H9 (cell line): Measurements from ENCODE around the gene VWF. TPM values are rescaled to one million over a fixed set of nuclear protein-coding genes. Genes with fewer than 3 reads are reported as not detected.

Experiments used
- DNase-seq: peaks from one replicate; pipeline ENCODE4 v3.0.0-alpha.2; 2017
- H2AFZ ChIP-seq: one replicate; pipeline ENCODE4 v1.6.1; 2013; ENCODE audit warnings: mild to moderate bottlenecking, low read length, control low read depth, moderate library complexity
- H2AK5ac ChIP-seq: 2 replicates; pipeline ENCODE4 v1.6.1; 2013; ENCODE audit warnings: low read length, control low read depth, mixed read lengths; ENCODE audit not compliant: insufficient read length
- H2BK120ac ChIP-seq: one replicate; pipeline ENCODE4 v1.6.1; 2013; ENCODE audit warnings: low read depth, mild to moderate bottlenecking, low read length, control low read depth, inconsistent platforms; ENCODE audit not compliant: poor library complexity, severe bottlenecking
- H2BK12ac ChIP-seq: 2 replicates; pipeline ENCODE4 v1.6.1; 2013; ENCODE audit warnings: low read length, control low read depth, mixed read lengths, low read depth; ENCODE audit not compliant: insufficient read length
- H2BK15ac ChIP-seq: 2 replicates; pipeline ENCODE4 v1.6.1; 2013; ENCODE audit warnings: low read depth, low read length, control low read depth
- H2BK20ac ChIP-seq: one replicate; pipeline ENCODE4 v1.6.1; 2013; ENCODE audit warnings: low read depth, mild to moderate bottlenecking, low read length, control low read depth, inconsistent platforms; ENCODE audit not compliant: poor library complexity, severe bottlenecking
- H2BK5ac ChIP-seq: 2 replicates; pipeline ENCODE4 v1.6.1; 2013; ENCODE audit warnings: low read length, control low read depth, mixed read lengths; ENCODE audit not compliant: insufficient read length
- H3K14ac ChIP-seq: 2 replicates; pipeline ENCODE4 v1.6.1; 2013; ENCODE audit warnings: low read length, control low read depth; ENCODE audit not compliant: insufficient read depth
- H3K18ac ChIP-seq: 2 replicates; pipeline ENCODE4 v1.6.1; 2013; ENCODE audit warnings: low read depth, mild to moderate bottlenecking, mixed read lengths, low read length, control low read depth; ENCODE audit not compliant: insufficient read length
- H3K23ac ChIP-seq: 2 replicates; pipeline ENCODE4 v1.6.1; 2013; ENCODE audit warnings: low read length, control low read depth, mixed read lengths, low read depth; ENCODE audit not compliant: insufficient read length
- H3K23me2 ChIP-seq: 2 replicates; pipeline ENCODE4 v1.6.1; 2013; ENCODE audit warnings: low read depth, mild to moderate bottlenecking, mixed read lengths, low read length, control low read depth; ENCODE audit not compliant: insufficient read length, poor library complexity, severe bottlenecking
- H3K27ac ChIP-seq: 2 replicates; pipeline ENCODE4 v1.5.1; 2013; ENCODE audit warnings: low read length, control low read depth, mixed read lengths, low read depth; ENCODE audit not compliant: insufficient read length
- H3K27me3 ChIP-seq: 2 replicates; pipeline ENCODE4 v1.6.1; 2013; ENCODE audit warnings: low read length, control low read depth, inconsistent platforms; ENCODE audit not compliant: insufficient read depth
- H3K4ac ChIP-seq: 2 replicates; pipeline ENCODE4 v1.6.1; 2013; ENCODE audit warnings: low read depth, mild to moderate bottlenecking, control low read depth, inconsistent platforms, low read length, moderate library complexity
- H3K4me1 ChIP-seq: 2 replicates; pipeline ENCODE4 v1.6.1; 2013; ENCODE audit warnings: low read length, control low read depth, inconsistent platforms; ENCODE audit not compliant: insufficient read depth
- H3K4me2 ChIP-seq: 2 replicates; pipeline ENCODE4 v1.6.1; 2013; ENCODE audit warnings: low read length, control low read depth, mixed read lengths; ENCODE audit not compliant: insufficient read length, insufficient read depth
- H3K56ac ChIP-seq: 2 replicates; pipeline ENCODE4 v1.6.1; 2013; ENCODE audit warnings: low read depth, mild to moderate bottlenecking, mixed read lengths, low read length, control low read depth; ENCODE audit not compliant: insufficient read length
- H3K79me1 ChIP-seq: 2 replicates; pipeline ENCODE4 v1.6.1; 2013; ENCODE audit warnings: low read depth, mild to moderate bottlenecking, moderate library complexity, low read length, control low read depth, inconsistent platforms; ENCODE audit not compliant: insufficient read depth, poor library complexity, severe bottlenecking
- H3K79me2 ChIP-seq: 2 replicates; pipeline ENCODE4 v1.6.1; 2013; ENCODE audit warnings: low read length, control low read depth, inconsistent platforms; ENCODE audit not compliant: insufficient read depth
- H3K9ac ChIP-seq: 2 replicates; pipeline ENCODE4 v1.6.1; 2013; ENCODE audit warnings: low read length, control low read depth, mixed read lengths; ENCODE audit not compliant: insufficient read length; ENCODE audit errors: extremely low read depth
- H3K9me3 ChIP-seq: one replicate; pipeline ENCODE4 v1.6.1; 2013; ENCODE audit warnings: low read depth, low read length, inconsistent platforms; ENCODE audit not compliant: control insufficient read depth
- H3T11ph ChIP-seq: one replicate; pipeline ENCODE4 v1.6.1; 2013; ENCODE audit warnings: mild to moderate bottlenecking, low read length, control low read depth, inconsistent platforms
- H4K20me1 ChIP-seq: one replicate; pipeline ENCODE4 v1.6.1; 2013; ENCODE audit not compliant: control insufficient read depth, insufficient read length, insufficient read depth
- H4K5ac ChIP-seq: 2 replicates; pipeline ENCODE4 v1.6.1; 2013; ENCODE audit warnings: low read depth, mild to moderate bottlenecking, mixed read lengths, low read length, control low read depth; ENCODE audit not compliant: insufficient read length
- H4K8ac ChIP-seq: replicated peaks from 2 replicates; pipeline ENCODE4 v1.6.1; 2013; ENCODE audit warnings: low read length, control low read depth, mixed read lengths, low read depth; ENCODE audit not compliant: insufficient read length
- H4K91ac ChIP-seq: 2 replicates; pipeline ENCODE4 v1.6.1; 2013; ENCODE audit warnings: low read depth, mild to moderate bottlenecking, moderate library complexity, mixed read lengths, low read length, control low read depth; ENCODE audit not compliant: insufficient read length
- H3K27ac Mint-ChIP-seq, 3 experiments: 2 replicates in 2 of 3; 3 replicates in 1 of 3; pipeline ENCODE4 v1.8.0; 2020 to 2021; ENCODE audit warnings: mixed read lengths in 3 of 3, mild to moderate bottlenecking in 1 of 3, moderate library complexity in 1 of 3
- H3K27me3 Mint-ChIP-seq: 2 replicates; pipeline ENCODE4 v1.8.0; 2021; ENCODE audit warnings: low read depth, mild to moderate bottlenecking, moderate library complexity, mixed read lengths
- H3K36me3 Mint-ChIP-seq, 3 experiments: 2 replicates in 2 of 3; 3 replicates in 1 of 3; pipeline ENCODE4 v1.8.0; 2020 to 2021; ENCODE audit warnings: low read depth in 3 of 3, mixed read lengths in 3 of 3; ENCODE audit not compliant: insufficient read depth in 1 of 3
- H3K4me1 Mint-ChIP-seq, 2 experiments: 2 replicates each; pipeline ENCODE4 v1.8.0; 2020; ENCODE audit warnings: mixed read lengths in 2 of 2
- H3K4me3 Mint-ChIP-seq, 2 experiments: 2 replicates in 1 of 2; 3 replicates in 1 of 2; pipeline ENCODE4 v1.8.0; 2020 to 2021; ENCODE audit warnings: mild to moderate bottlenecking in 2 of 2, mixed read lengths in 2 of 2, moderate library complexity in 1 of 2
- H3K9me3 Mint-ChIP-seq, 2 experiments: 2 replicates in 1 of 2; 3 replicates in 1 of 2; pipeline ENCODE4 v1.8.0; 2020; ENCODE audit warnings: mild to moderate bottlenecking in 2 of 2, mixed read lengths in 2 of 2, moderate library complexity in 1 of 2
- CTCF ChIP-seq: fragments of 200-600 bp; sonication (generic); conservative IDR thresholded peaks from 3 replicates; pipeline ENCODE4 v1.8.0; 2021; ENCODE audit warnings: antibody characterized with exemption, mild to moderate bottlenecking
- WGBS: extraction: QIAGEN DNeasy Blood & Tissue Kit; methylation state at CpG from one replicate; pipeline ENCODE4 v1.1.7; 2013; ENCODE audit warnings: missing lambda C conversion rate, low lambda C conversion rate, mixed read lengths; ENCODE audit not compliant: insufficient read length; ENCODE audit errors: extremely low coverage; 5-methylcytosine and 5-hydroxymethylcytosine counted together
- total RNA-seq: library from RNA; stranded (reverse); gene quantifications from 2 replicates; pipeline ENCODE4 v1.2.1, GENCODE V29; 2021

The VWF gene
- total RNA-seq, 1 experiment from 2014 or later: 0.17 TPM

- H3K79me2 ChIP-seq: no peaks in the 10 kb centered on the region
- no peak overlapping the region for H2AFZ ChIP-seq
- no peak overlapping the region for H2BK120ac ChIP-seq
- H3K4ac ChIP-seq: no peak overlapping the region
- TF ChIP-seq CTCF: no peak
- no peak overlapping the region for H2BK15ac ChIP-seq
- H4K5ac ChIP-seq: no peak overlapping the region
- no peak overlapping the region for H3K9ac ChIP-seq
- no peaks in the 10 kb centered on the region for H3K23me2 ChIP-seq
- no peaks in the 10 kb centered on the region for H3K9me3 Mint-ChIP-seq
- peak; percentile 15 for DNase-seq
- H3K4me1 Mint-ChIP-seq: peaks cover 0 to 2% of the 10 kb centered on the region in 2 experiments; a peak in 1 of 4 replicates
- H3K4me3 Mint-ChIP-seq: no peak overlapping the region
- H4K91ac ChIP-seq: no peak overlapping the region
- no CpG with 5 or more reads among the region's 7 CpGs for WGBS
- no peaks in the 10 kb centered on the region for H3K4me1 ChIP-seq
- no peak overlapping the region for H3K56ac ChIP-seq
- H2AK5ac ChIP-seq: no peak overlapping the region
- no peak overlapping the region for H2BK20ac ChIP-seq
- no peak overlapping the region for H3K4me2 ChIP-seq
- H2BK12ac ChIP-seq: no peak overlapping the region
- H3K27ac ChIP-seq: no peak overlapping the region
- no peaks in the 10 kb centered on the region for H4K20me1 ChIP-seq
- no peaks in the 10 kb centered on the region for H3K27me3 ChIP-seq
- H3K36me3 Mint-ChIP-seq: no peaks in the 10 kb centered on the region
- no peaks in the 10 kb centered on the region for H3K9me3 ChIP-seq
- H3K79me1 ChIP-seq: no peaks in the 10 kb centered on the region
- H2BK5ac ChIP-seq: no peak overlapping the region
- H3K14ac ChIP-seq: no peak overlapping the region
- H4K8ac ChIP-seq: no peak overlapping the region
- no peak overlapping the region for H3K23ac ChIP-seq
- no peak overlapping the region for H3T11ph ChIP-seq
- H3K27me3 Mint-ChIP-seq: peaks cover 2% of the 10 kb centered on the region
- H3K18ac ChIP-seq: no peak overlapping the region
- H3K27ac Mint-ChIP-seq: no peak overlapping the region
Measured at GRCh38 chr12:5910790-5911548, 213.5 kb downstream of the VWF start.
